Left colon (tissue), 2 donors: ENCODE data around the gene SYT17. TPM values are rescaled to one million over a fixed set of nuclear protein-coding genes. Genes with fewer than 3 reads are reported as not detected.
A peak's percentile ranks its signal among the peaks of the same experiment; 100 is the strongest.

Experiments
- ATAC-seq: fragments of 200-7000 bp; cut with Tn5 transposase; one replicate; pipeline ENCODE4 v1.9.1; 2020; ENCODE audit warnings: mild to moderate bottlenecking, moderate library complexity
- DNase-seq, 2 donors: peaks; one replicate each; pipeline ENCODE4 v3.0.0-alpha.2; 2020
- intact Hi-C, 2 donors: fragments of 100-400 bp; cut with DNase I in 1 of 2; cut with micrococcal nuclease in 1 of 2; formaldehyde crosslinking; loops; one replicate each; pipeline versions ENCODE4 v1.11.2 to v1.14.0; 2022; cut with DNase I, micrococcal nuclease
- long read RNA-seq: library from polyadenylated mRNA; unstranded; transcript quantifications from one replicate; pipeline ENCODE4 v2.0.0, GENCODE V29; 2021
- total RNA-seq, 2 donors: library from RNA; stranded (reverse); fragmentation: NEBNext Ultra II Directional; extraction: Animal tissue kit (Norgen Biotek cat#: 25700); gene quantifications; one replicate each; pipeline ENCODE4 v1.2.1, GENCODE V29; 2021
- donor health status: DM: no; HTN: no; CAD: no.
- donor health status: DM: yes; HTN: yes; CAD: no.

The SYT17 gene
- 1 to 10 TPM; 8.4 to 9.1 TPM for total RNA-seq
- long read RNA-seq, partial matches to known transcripts, result 4 of 13 reads
- long read RNA-seq, other reads (novel, unspliced or antisense), result 9 of 13 reads

- ATAC-seq (peak; percentile 86), DNase-seq (peak; percentile 60 to 80)
- intact Hi-C loops, result no loop called here
Measured at GRCh38 chr16:19167710-19168370, at the start of gene SYT17. TSS of gene SYT17 (plus strand) at chr16:19168240. CDS start at chr16:19168647, 407 bp downstream.

GRCh38 chr16:19118938-19119431 lies 49.1 kb upstream of the SYT17 start:
- intact Hi-C loops, result no loop called here
- ATAC-seq (no peak), DNase-seq (no peak)

- DNase-seq, result no peak
- ATAC-seq, result no peak
- intact Hi-C loops, result no loop called here
Measured at GRCh38 chr16:19119564-19119963, 48.5 kb upstream of the SYT17 start.

GRCh38 chr16:19123535-19124178 lies 44.4 kb upstream of the SYT17 start:
- DNase-seq, result peak; percentile 86 to 88
- peak; percentile 94 for ATAC-seq
- intact Hi-C loops, result no loop called here

- ATAC-seq, result no peak
- DNase-seq, result no peak
- intact Hi-C loops, result no loop called here
Measured at GRCh38 chr16:19126300-19126699, 41.7 kb upstream of the SYT17 start.

GRCh38 chr16:19127205-19127604 lies 40.8 kb upstream of the SYT17 start:
- intact Hi-C loops, result no loop called here
- DNase-seq (no peak), ATAC-seq (no peak)

- intact Hi-C loops, result no loop called here
- ATAC-seq (no peak), DNase-seq (no peak)
Measured at GRCh38 chr16:19127674-19128131, 40.3 kb upstream of the SYT17 start.

GRCh38 chr16:19128454-19129200 lies 39.4 kb upstream of the SYT17 start:
- intact Hi-C loops, result no loop called here
- DNase-seq (no peak), ATAC-seq (no peak)

- intact Hi-C loops, result no loop called here
- peak; percentile 50 for ATAC-seq
- DNase-seq, result no peak
Measured at GRCh38 chr16:19130385-19130784, 37.7 kb upstream of the SYT17 start.

GRCh38 chr16:19130852-19131824 lies 36.9 kb upstream of the SYT17 start:
- ATAC-seq, result peak; percentile 56
- peak in 1 of 2 donors; percentile 30 for DNase-seq

GRCh38 chr16:19131825-19132218 lies 36.2 kb upstream of the SYT17 start:
- DNase-seq (no peak), ATAC-seq (no peak)
- intact Hi-C loops, result no loop called here

More at GRCh38 chr16:19130852-19131824, 36.9 kb upstream of the SYT17 start:
- intact Hi-C loops, result no loop called here

- ATAC-seq, result no peak
- no peak for DNase-seq
- intact Hi-C loops, result no loop called here
Measured at GRCh38 chr16:19132255-19132654, 35.8 kb upstream of the SYT17 start.

- intact Hi-C loops, result no loop called here
- ATAC-seq (no peak), DNase-seq (no peak)
Measured at GRCh38 chr16:19132898-19133297, 35.1 kb upstream of the SYT17 start.

GRCh38 chr16:19133600-19133999 lies 34.4 kb upstream of the SYT17 start:
- DNase-seq, result no peak
- intact Hi-C loops, result no loop called here
- no peak for ATAC-seq

GRCh38 chr16:19135201-19135842 lies 32.7 kb upstream of the SYT17 start:
- intact Hi-C loops, result no loop called here
- DNase-seq, result no peak
- ATAC-seq, result no peak

GRCh38 chr16:19135896-19136438 lies 32.1 kb upstream of the SYT17 start:
- intact Hi-C loops, result no loop called here
- peak; percentile 89 for ATAC-seq

GRCh38 chr16:19136549-19137196 lies 31.4 kb upstream of the SYT17 start:
- DNase-seq (peak in 1 of 2 donors; percentile 64), ATAC-seq (peak; percentile 61)
- intact Hi-C loops, result no loop called here

More at GRCh38 chr16:19135896-19136438, 32.1 kb upstream of the SYT17 start:
- DNase-seq, result peak; percentile 88 to 91
